Body of pancreas (tissue), 4 donors: ENCODE results near the gene CGB3.
"Not testable (repeated sequence)": the region's sequence is repeated elsewhere in the genome, so short reads cannot be mapped to it uniquely, and the experiment has no call there.

Experiments used
- POLR2A ChIP-seq, 3 donors: fragments of 450-650 bp; IDR thresholded peaks; one replicate each; pipeline ENCODE4 v1.6.1; 2016; ENCODE audit warnings: antibody characterized with exemption in 3 of 3, mild to moderate bottlenecking in 2 of 3
- TF ChIP-seq, protein P1 (sequence below), 7 experiments: fragments of 450-650 bp in 4 of 7; fragments of 200-600 bp in 3 of 7; sonication (generic) in 3 of 7; IDR thresholded peaks; one replicate each; pipeline ENCODE4 v1.5.1; 2016 to 2019; ENCODE audit warnings: antibody characterized with exemption in 7 of 7

DNA sequence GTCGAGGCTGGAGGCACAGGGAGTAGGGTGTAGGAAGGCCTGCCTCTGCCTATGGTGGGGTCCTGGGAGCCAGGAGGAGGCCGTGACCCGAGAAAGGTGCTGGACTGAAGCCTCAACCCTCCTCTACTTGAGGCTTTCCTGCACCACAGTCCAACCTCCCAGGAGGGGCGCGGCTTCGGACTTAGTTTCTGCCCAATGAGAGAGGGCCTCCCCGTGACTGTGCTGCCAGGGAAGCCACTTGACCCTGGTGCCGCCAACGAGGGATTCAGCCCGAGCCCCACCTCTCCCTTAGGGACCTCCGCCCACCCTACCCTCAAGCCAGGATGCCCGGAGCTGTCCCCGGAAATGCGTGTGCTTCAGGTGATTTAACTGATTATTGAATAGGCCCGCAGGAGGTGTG is at the start of gene CGB3:
- TF ChIP-seq POLR2A (IDR thresholded peaks at IDR 0.05) = not testable (repeated sequence)
- TF ChIP-seq, protein P1, sequence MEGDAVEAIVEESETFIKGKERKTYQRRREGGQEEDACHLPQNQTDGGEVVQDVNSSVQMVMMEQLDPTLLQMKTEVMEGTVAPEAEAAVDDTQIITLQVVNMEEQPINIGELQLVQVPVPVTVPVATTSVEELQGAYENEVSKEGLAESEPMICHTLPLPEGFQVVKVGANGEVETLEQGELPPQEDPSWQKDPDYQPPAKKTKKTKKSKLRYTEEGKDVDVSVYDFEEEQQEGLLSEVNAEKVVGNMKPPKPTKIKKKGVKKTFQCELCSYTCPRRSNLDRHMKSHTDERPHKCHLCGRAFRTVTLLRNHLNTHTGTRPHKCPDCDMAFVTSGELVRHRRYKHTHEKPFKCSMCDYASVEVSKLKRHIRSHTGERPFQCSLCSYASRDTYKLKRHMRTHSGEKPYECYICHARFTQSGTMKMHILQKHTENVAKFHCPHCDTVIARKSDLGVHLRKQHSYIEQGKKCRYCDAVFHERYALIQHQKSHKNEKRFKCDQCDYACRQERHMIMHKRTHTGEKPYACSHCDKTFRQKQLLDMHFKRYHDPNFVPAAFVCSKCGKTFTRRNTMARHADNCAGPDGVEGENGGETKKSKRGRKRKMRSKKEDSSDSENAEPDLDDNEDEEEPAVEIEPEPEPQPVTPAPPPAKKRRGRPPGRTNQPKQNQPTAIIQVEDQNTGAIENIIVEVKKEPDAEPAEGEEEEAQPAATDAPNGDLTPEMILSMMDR (IDR thresholded peaks at IDR 0.05) = not testable (repeated sequence)
